ENCODE measurements around the gene BAX. TPM values are rescaled to one million over a fixed set of nuclear protein-coding genes. Genes with fewer than 3 reads are reported as not detected.
"Not testable (repeated sequence)": the region's sequence is repeated elsewhere in the genome, so short reads cannot be mapped to it uniquely, and the experiment has no call there.

The BAX gene
- total RNA-seq, 1 donor from 2014 or later: 20.4 TPM

- Histone ChIP-seq H3K9me3 (ENCODE audit: control insufficient read depth in 3 of 3, low read length in 3 of 3) (no peaks in the 10 kb centered on the region), H3K27ac (ENCODE audit: low read depth, low read length) (no peak overlapping the region), H3K4me1 (ENCODE audit: control insufficient read depth in 3 of 3, insufficient read depth in 3 of 3, low read length in 3 of 3) (no peaks in the 10 kb centered on the region), H3K4me3 (ENCODE audit: low read length in 3 of 3) (no peak overlapping the region), H3K36me3 (ENCODE audit: control insufficient read depth in 3 of 3, insufficient read depth in 3 of 3, low read length in 3 of 3) (peaks cover 56 to 65% (median 60%) of the 10 kb centered on the region in 3 donors), H3K27me3 (ENCODE audit: control insufficient read depth in 3 of 3, insufficient read depth in 3 of 3, low read length in 3 of 3) (no peaks in the 10 kb centered on the region), H3K9ac (ENCODE audit: low read depth in 1 of 3, low read length in 3 of 3) (no peak overlapping the region)
Observed at GRCh38 chr19:48918071-48918470, 36.6 kb upstream of the BAX start.

DNA sequence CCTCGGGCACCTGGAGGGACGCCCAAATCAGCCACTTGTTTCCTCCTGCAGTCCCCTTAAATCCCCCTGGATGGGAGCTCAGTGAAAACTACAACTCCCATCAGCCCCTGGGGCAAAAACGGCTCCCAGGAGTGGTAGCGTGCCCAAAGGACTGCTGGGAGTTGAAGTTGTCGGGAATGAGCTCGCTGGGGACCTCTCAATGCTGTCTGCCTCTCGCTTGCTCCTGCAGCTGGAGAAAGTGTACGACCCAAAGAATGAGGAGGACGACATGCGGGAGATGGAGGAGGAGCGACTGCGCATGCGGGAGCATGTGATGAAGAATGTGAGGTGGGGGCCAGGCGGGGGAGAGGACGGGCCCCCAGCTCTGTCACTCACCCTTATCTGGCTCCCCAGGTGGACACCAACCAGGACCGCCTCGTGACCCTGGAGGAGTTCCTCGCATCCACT lies 35.9 kb upstream of the BAX start:
- H3K36me3 ChIP-seq (ENCODE audit: control insufficient read depth in 3 of 3, insufficient read depth in 3 of 3, low read length in 3 of 3): peaks cover 50 to 59% (median 55%) of the 10 kb centered on the region in 3 donors

GRCh38 chr19:48919271-48919670 lies 35.4 kb upstream of the BAX start:
- peaks cover 48 to 55% (median 52%) of the 10 kb centered on the region in 3 donors for H3K36me3 ChIP-seq (ENCODE audit: control insufficient read depth in 3 of 3, insufficient read depth in 3 of 3, low read length in 3 of 3)
- H3K9ac ChIP-seq (ENCODE audit: low read depth in 1 of 3, low read length in 3 of 3); H3K4me3 ChIP-seq (ENCODE audit: low read length in 3 of 3); H3K27ac ChIP-seq (ENCODE audit: low read depth, low read length); H3K9me3 ChIP-seq (ENCODE audit: control insufficient read depth in 3 of 3, low read length in 3 of 3); H3K27me3 ChIP-seq (ENCODE audit: control insufficient read depth in 3 of 3, insufficient read depth in 3 of 3, low read length in 3 of 3); H3K4me1 ChIP-seq (ENCODE audit: control insufficient read depth in 3 of 3, insufficient read depth in 3 of 3, low read length in 3 of 3): not testable (repeated sequence)

More for the DNA sequence above, 35.9 kb upstream of the BAX start:
- H3K9me3 ChIP-seq (ENCODE audit: control insufficient read depth in 3 of 3, low read length in 3 of 3): no peaks in the 10 kb centered on the region
- H3K4me1 ChIP-seq (ENCODE audit: control insufficient read depth in 3 of 3, insufficient read depth in 3 of 3, low read length in 3 of 3): no peaks in the 10 kb centered on the region
- no peak overlapping the region for H3K27ac ChIP-seq (ENCODE audit: low read depth, low read length)
- H3K9ac ChIP-seq (ENCODE audit: low read depth in 1 of 3, low read length in 3 of 3): no peak overlapping the region
- H3K4me3 ChIP-seq (ENCODE audit: low read length in 3 of 3): no peak overlapping the region
- no peaks in the 10 kb centered on the region for H3K27me3 ChIP-seq (ENCODE audit: control insufficient read depth in 3 of 3, insufficient read depth in 3 of 3, low read length in 3 of 3)

- H3K9me3 ChIP-seq (ENCODE audit: control insufficient read depth in 3 of 3, low read length in 3 of 3): no peaks in the 10 kb centered on the region
- H3K9ac ChIP-seq (ENCODE audit: low read depth in 1 of 3, low read length in 3 of 3): no peak overlapping the region
- no peaks in the 10 kb centered on the region for H3K27me3 ChIP-seq (ENCODE audit: control insufficient read depth in 3 of 3, insufficient read depth in 3 of 3, low read length in 3 of 3)
- H3K27ac ChIP-seq (ENCODE audit: low read depth, low read length): no peak overlapping the region
- peaks cover 38 to 43% (median 42%) of the 10 kb centered on the region in 3 donors for H3K36me3 ChIP-seq (ENCODE audit: control insufficient read depth in 3 of 3, insufficient read depth in 3 of 3, low read length in 3 of 3)
- no peak overlapping the region for H3K4me3 ChIP-seq (ENCODE audit: low read length in 3 of 3)
- H3K4me1 ChIP-seq (ENCODE audit: control insufficient read depth in 3 of 3, insufficient read depth in 3 of 3, low read length in 3 of 3): no peaks in the 10 kb centered on the region
Observed at GRCh38 chr19:48920949-48921348, 33.7 kb upstream of the BAX start.

GRCh38 chr19:48921721-48922500 lies 32.8 kb upstream of the BAX start:
- Histone ChIP-seq H3K27ac (ENCODE audit: low read depth, low read length) (no peak overlapping the region), H3K27me3 (ENCODE audit: control insufficient read depth in 3 of 3, insufficient read depth in 3 of 3, low read length in 3 of 3) (no peaks in the 10 kb centered on the region), H3K4me1 (ENCODE audit: control insufficient read depth in 3 of 3, insufficient read depth in 3 of 3, low read length in 3 of 3) (peaks cover 0 to 2% (median 0%) of the 10 kb centered on the region in 3 donors), H3K4me3 (ENCODE audit: low read length in 3 of 3) (no peak overlapping the region), H3K9ac (ENCODE audit: low read depth in 1 of 3, low read length in 3 of 3) (no peak overlapping the region), H3K36me3 (ENCODE audit: control insufficient read depth in 3 of 3, insufficient read depth in 3 of 3, low read length in 3 of 3) (peaks cover 35 to 40% (median 39%) of the 10 kb centered on the region in 3 donors), H3K9me3 (ENCODE audit: control insufficient read depth in 3 of 3, low read length in 3 of 3) (no peaks in the 10 kb centered on the region)

DNA sequence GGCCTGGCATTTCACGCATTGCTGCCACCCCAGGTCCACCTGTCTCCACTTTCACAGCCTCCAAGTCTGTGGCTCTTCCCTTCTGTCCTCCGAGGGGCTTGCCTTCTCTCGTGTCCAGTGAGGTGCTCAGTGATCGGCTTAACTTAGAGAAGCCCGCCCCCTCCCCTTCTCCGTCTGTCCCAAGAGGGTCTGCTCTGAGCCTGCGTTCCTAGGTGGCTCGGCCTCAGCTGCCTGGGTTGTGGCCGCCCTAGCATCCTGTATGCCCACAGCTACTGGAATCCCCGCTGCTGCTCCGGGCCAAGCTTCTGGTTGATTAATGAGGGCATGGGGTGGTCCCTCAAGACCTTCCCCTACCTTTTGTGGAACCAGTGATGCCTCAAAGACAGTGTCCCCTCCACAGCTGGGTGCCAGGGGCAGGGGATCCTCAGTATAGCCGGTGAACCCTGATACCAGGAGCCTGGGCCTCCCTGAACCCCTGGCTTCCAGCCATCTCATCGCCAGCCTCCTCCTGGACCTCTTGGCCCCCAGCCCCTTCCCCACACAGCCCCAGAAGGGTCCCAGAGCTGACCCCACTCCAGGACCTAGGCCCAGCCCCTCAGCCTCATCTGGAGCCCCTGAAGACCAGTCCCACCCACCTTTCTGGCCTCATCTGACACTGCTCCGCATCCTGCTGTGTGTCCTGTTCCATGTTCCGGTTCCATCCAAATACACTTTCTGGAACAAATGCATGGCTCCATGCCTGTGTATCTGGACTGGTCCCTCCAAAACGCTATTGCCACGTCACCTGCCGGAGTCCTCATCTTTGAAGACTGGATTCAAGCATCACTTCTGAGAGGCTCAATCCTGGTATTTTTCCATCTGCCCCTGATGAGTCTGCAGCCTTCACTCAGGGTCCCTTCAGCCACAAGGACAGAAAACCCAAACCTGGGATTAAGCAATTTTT lies 31.9 kb upstream of the BAX start:
- no peak overlapping the region for H3K9ac ChIP-seq (ENCODE audit: low read depth in 1 of 3, low read length in 3 of 3)
- H3K27me3 ChIP-seq (ENCODE audit: control insufficient read depth in 3 of 3, insufficient read depth in 3 of 3, low read length in 3 of 3): no peaks in the 10 kb centered on the region
- no peak overlapping the region for H3K4me3 ChIP-seq (ENCODE audit: low read length in 3 of 3)
- peaks cover 0 to 4% (median 0%) of the 10 kb centered on the region in 3 donors for H3K4me1 ChIP-seq (ENCODE audit: control insufficient read depth in 3 of 3, insufficient read depth in 3 of 3, low read length in 3 of 3)
- H3K36me3 ChIP-seq (ENCODE audit: control insufficient read depth in 3 of 3, insufficient read depth in 3 of 3, low read length in 3 of 3): peaks cover 34 to 40% (median 38%) of the 10 kb centered on the region in 3 donors
- no peak overlapping the region for H3K27ac ChIP-seq (ENCODE audit: low read depth, low read length)
- no peaks in the 10 kb centered on the region for H3K9me3 ChIP-seq (ENCODE audit: control insufficient read depth in 3 of 3, low read length in 3 of 3)

GRCh38 chr19:48925240-48925843 lies 29.3 kb upstream of the BAX start:
- Histone ChIP-seq H3K4me1 (ENCODE audit: control insufficient read depth in 3 of 3, insufficient read depth in 3 of 3, low read length in 3 of 3) (peaks cover 0 to 4% (median 0%) of the 10 kb centered on the region in 3 donors), H3K9ac (ENCODE audit: low read depth in 1 of 3, low read length in 3 of 3) (no peak overlapping the region), H3K27me3 (ENCODE audit: control insufficient read depth in 3 of 3, insufficient read depth in 3 of 3, low read length in 3 of 3) (no peaks in the 10 kb centered on the region), H3K4me3 (ENCODE audit: low read length in 3 of 3) (no peak overlapping the region), H3K27ac (ENCODE audit: low read depth, low read length) (no peak overlapping the region), H3K9me3 (ENCODE audit: control insufficient read depth in 3 of 3, low read length in 3 of 3) (no peaks in the 10 kb centered on the region), H3K36me3 (ENCODE audit: control insufficient read depth in 3 of 3, insufficient read depth in 3 of 3, low read length in 3 of 3) (peaks cover 19 to 23% (median 21%) of the 10 kb centered on the region in 3 donors)

- H3K4me1 ChIP-seq (ENCODE audit: control insufficient read depth in 3 of 3, insufficient read depth in 3 of 3, low read length in 3 of 3); H3K4me3 ChIP-seq (ENCODE audit: low read length in 3 of 3); H3K9ac ChIP-seq (ENCODE audit: low read depth in 1 of 3, low read length in 3 of 3); H3K27ac ChIP-seq (ENCODE audit: low read depth, low read length); H3K9me3 ChIP-seq (ENCODE audit: control insufficient read depth in 3 of 3, low read length in 3 of 3); H3K27me3 ChIP-seq (ENCODE audit: control insufficient read depth in 3 of 3, insufficient read depth in 3 of 3, low read length in 3 of 3): not testable (repeated sequence)
- H3K36me3 ChIP-seq (ENCODE audit: control insufficient read depth in 3 of 3, insufficient read depth in 3 of 3, low read length in 3 of 3): peaks cover 16 to 19% (median 18%) of the 10 kb centered on the region in 3 donors
Observed at GRCh38 chr19:48925890-48926289, 28.8 kb upstream of the BAX start.

DNA sequence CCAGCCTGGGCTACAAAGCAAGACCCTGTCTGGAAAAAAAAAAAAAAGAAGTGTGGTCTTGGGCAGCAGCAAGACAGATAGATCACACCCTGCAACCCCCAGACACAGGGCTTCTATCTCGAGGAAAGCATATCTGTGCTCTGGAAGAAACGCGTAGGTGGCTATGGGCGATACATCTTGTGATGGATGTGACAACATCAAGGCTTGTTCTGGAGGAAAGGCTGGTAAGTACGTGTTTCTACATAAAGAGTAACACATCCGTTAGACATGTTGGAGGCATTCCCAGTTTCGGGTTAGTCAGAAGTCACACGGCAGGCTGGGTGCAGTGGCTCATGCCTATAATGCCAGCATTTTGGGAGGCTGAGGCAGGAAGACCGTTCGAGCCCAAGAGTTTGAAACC lies 27.8 kb upstream of the BAX start:
- Histone ChIP-seq H3K9ac (ENCODE audit: low read depth in 1 of 3, low read length in 3 of 3) (no peak overlapping the region), H3K4me3 (ENCODE audit: low read length in 3 of 3) (no peak overlapping the region), H3K9me3 (ENCODE audit: control insufficient read depth in 3 of 3, low read length in 3 of 3) (no peaks in the 10 kb centered on the region), H3K27ac (ENCODE audit: low read depth, low read length) (no peak overlapping the region), H3K27me3 (ENCODE audit: control insufficient read depth in 3 of 3, insufficient read depth in 3 of 3, low read length in 3 of 3) (no peaks in the 10 kb centered on the region), H3K4me1 (ENCODE audit: control insufficient read depth in 3 of 3, insufficient read depth in 3 of 3, low read length in 3 of 3) (peaks cover 0 to 4% (median 0%) of the 10 kb centered on the region in 3 donors), H3K36me3 (ENCODE audit: control insufficient read depth in 3 of 3, insufficient read depth in 3 of 3, low read length in 3 of 3) (peaks cover 7 to 10% (median 9%) of the 10 kb centered on the region in 3 donors)
